ENCODE results near the gene CPA1. TPM values are rescaled to one million over a fixed set of nuclear protein-coding genes. Genes with fewer than 3 reads are reported as not detected.
A peak's percentile ranks its signal among the peaks of the same experiment; 100 is the strongest.
"Not testable (repeated sequence)": the region's sequence is repeated elsewhere in the genome, so short reads cannot be mapped to it uniquely, and the experiment has no call there.

The CPA1 gene
- total RNA-seq, 2 donors from 2014 or later: 0.29 TPM

GRCh38 chr7:130367836-130368746 lies 12.2 kb upstream of the CPA1 start:
- ATAC-seq: no peak
- no peak for DNase-seq
- intact Hi-C loops (cut with DNase I): no loop called here

DNA sequence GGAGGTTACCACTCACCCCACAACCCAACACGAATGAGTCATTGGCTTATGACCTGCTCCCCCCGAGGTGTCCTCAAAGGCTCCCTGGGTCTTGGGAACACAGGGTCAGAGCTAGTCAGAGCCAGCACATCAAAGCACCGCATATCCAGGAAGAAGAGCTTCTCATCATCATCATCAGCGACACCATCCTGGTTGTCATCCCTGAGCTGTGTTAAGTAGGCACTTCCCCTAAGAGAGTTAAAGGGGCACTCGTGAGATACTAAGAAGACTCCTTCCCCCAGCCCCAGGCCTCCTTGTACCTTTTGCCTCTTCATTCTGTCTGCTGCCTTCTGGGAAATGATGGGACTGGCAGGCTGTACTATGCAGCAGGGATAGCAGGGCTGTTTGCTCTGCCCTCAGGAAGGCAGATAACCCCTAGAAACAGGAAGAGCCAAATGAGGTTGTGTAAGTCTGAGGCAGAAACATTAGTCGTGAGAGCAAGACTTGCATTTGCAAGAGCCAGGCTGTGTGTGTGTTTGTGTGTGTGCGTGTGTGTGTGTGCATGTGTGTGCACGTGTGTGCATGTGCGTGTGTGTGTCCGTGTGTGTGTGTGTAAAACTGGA lies 11.1 kb upstream of the CPA1 start:
- peak; percentile 39 to 68 for ATAC-seq
- intact Hi-C loops (cut with DNase I): no loop called here
- DNase-seq: no peak

GRCh38 chr7:130369831-130370550 lies 10.3 kb upstream of the CPA1 start:
- intact Hi-C loops (cut with DNase I): no loop called here
- DNase-seq (no peak), ATAC-seq (no peak)

DNA sequence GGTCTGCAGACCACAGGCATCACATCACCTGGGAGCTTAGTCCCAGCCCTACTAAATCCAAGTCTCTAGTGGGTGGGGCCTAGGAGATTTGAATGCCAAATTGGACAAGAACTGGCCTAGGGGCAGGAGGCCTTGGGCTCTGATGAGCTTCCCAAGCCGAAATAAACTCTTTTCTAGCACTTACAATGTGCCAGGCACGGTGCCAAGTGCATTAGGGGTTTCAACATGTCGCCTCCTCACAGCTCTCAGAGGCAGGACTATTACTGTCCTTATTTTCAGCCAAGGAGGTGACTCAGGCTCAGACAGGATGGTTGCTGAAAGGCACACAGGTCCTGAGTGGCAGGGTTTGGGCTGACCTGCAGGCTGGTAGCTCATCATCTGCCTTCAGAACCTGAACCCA lies 9.2 kb upstream of the CPA1 start:
- intact Hi-C loops (cut with DNase I): no loop called here
- ATAC-seq (no peak), DNase-seq (peak; percentile 78)

DNA sequence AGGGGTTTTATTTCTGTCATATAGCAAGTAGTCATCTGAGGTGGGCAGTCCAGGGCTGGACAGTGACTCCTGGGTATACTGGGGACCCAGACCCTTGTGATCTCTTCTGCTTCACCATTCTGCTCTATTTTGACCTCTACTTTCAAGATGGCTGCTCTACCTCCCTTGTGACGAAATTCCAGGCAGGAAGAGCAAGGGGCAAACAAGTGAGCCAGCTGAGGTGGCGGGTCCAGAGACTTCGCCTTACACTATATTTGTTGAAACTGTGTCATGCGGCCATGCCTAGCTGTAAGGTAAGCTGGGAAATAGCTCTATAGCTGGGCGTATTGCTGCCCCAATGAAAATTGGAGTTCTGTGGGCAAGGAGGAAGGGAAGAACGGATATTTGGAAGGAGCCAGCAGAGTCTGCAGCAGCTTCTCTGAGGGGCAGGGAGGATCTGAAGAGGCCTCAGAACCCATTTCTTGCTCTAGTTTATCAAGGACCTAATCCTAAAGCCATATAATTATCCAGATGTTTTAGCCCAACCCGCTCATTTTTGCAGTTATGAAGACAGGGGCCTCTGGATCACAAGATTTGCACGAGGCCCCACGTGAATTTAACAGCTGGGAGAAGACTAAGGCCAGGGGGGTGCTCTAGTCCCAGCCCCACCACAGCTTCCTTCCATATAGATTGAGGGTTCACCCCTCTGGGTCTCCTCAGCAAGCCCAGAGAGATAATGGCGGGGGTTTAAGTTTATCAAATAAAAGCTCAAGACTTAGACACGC lies 7.7 kb upstream of the CPA1 start:
- intact Hi-C loops (cut with DNase I): no loop called here
- no peak for DNase-seq
- no peak for ATAC-seq

- no peak for ATAC-seq
- intact Hi-C loops (cut with DNase I): no loop called here
- no peak for DNase-seq
Observed at GRCh38 chr7:130374507-130374906, 5.8 kb upstream of the CPA1 start.

DNA sequence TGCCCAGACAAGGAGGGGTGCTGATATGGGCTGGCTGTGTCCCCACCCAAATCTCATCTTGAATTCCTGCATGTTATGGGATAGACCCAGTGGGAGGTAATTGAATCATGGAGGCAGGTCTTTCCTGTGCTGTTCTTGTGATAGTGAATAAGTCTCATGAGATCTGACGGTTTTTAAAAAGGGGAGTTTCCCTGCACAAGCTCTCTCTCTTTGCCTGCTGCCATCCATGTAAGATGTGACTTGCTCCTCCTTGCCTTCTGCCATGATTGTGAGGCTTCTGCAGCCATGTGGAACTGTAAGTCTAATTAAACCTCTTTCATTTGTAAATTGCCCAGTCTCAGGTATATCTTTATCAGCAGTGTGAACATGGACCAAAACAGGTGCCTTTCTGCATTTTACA lies 3.8 kb upstream of the CPA1 start:
- DNase-seq; ATAC-seq; intact Hi-C loops (cut with DNase I): not testable (repeated sequence)

GRCh38 chr7:130377178-130377577 lies 3.1 kb upstream of the CPA1 start:
- intact Hi-C loops (cut with DNase I): no loop called here
- ATAC-seq (no peak), DNase-seq (no peak)

- ATAC-seq (no peak), DNase-seq (no peak)
- intact Hi-C loops (cut with DNase I): no loop called here
Observed at GRCh38 chr7:130379019-130379418, 1.3 kb upstream of the CPA1 start.

DNA sequence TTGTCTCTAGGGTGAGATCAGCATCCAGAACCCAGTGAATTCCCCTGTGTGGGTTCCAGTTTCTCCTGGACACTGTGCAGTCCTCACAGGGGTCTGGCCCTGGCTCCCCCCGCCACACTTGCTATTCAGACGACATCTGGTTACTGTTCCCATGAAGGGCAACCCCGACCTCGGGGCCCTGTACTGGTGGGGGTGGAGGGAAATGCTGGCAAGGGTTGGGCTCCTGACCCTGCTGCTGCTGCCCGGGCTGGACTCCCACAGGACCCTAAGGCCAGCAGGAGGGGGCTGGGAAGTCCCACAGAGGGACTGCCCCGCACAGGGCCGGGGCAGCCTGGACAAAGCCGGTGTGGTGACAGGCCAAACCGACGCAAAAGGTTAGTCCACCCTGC lies 768 bp upstream of the CPA1 start:
- intact Hi-C loops (cut with DNase I): no loop called here
- DNase-seq: no peak
- peak; percentile 7 to 31 for ATAC-seq

DNA sequence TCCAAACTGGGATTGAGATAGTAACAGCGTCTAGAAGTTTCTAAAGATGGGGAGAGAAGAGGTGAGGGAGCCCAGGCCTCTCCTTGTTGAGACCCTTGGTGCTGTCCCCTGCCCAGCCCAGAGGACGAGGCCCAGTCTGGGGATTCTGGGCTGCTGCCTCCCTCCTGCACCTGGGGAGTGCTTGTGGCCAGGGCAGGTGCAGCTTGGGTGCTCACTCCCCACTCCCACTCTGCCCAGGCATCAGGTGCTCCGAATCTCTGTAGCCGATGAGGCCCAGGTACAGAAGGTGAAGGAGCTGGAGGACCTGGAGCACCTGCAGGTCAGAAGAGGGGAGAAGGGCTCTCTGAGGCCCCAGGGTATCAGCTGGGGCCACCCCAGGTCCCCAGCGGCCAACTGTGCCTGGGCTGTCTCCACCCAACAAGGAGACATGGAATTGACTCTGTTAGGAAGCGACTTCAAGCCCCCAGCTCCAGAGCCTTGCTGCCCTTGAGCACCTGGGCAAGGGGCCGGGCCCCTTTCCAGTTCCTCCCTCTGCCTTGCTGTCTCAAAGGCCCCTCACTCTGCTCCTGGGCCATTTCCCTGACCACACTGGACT lies 664 bp downstream of the CPA1 start:
- no peak for ATAC-seq
- intact Hi-C loops (cut with DNase I): no loop called here
- no peak for DNase-seq

DNA sequence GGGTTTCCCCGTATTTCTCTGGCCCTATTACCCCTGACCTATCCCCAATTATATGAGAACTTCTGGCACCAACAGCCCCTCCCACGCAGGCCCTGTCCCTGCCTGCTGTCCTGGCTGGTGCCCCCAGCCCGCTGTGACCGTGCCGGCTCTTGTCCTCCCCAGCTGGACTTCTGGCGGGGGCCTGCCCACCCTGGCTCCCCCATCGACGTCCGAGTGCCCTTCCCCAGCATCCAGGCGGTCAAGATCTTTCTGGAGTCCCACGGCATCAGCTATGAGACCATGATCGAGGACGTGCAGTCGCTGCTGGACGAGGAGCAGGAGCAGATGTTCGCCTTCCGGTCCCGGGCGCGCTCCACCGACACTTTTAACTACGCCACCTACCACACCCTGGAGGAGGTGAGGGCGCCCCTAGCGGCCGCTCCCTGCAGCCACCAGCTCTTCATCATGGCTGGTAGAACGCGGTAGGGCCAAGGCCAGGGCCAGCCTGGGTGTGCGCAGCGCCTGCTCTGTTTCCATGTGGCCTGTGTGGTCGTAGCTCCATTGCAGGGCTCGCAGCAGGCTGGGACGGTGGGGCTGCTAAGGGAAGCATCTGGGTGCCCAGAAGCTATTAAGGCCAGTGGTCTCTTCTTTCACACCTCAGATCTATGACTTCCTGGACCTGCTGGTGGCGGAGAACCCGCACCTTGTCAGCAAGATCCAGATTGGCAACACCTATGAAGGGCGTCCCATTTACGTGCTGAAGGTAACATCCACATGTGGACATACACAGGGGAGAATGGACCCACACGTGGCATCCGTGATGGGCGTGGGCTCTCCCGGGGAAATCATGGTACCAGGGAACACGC lies 1.4 kb downstream of the CPA1 start:
- ATAC-seq (no peak), DNase-seq (no peak)
- intact Hi-C loops (cut with DNase I): no loop called here

DNA sequence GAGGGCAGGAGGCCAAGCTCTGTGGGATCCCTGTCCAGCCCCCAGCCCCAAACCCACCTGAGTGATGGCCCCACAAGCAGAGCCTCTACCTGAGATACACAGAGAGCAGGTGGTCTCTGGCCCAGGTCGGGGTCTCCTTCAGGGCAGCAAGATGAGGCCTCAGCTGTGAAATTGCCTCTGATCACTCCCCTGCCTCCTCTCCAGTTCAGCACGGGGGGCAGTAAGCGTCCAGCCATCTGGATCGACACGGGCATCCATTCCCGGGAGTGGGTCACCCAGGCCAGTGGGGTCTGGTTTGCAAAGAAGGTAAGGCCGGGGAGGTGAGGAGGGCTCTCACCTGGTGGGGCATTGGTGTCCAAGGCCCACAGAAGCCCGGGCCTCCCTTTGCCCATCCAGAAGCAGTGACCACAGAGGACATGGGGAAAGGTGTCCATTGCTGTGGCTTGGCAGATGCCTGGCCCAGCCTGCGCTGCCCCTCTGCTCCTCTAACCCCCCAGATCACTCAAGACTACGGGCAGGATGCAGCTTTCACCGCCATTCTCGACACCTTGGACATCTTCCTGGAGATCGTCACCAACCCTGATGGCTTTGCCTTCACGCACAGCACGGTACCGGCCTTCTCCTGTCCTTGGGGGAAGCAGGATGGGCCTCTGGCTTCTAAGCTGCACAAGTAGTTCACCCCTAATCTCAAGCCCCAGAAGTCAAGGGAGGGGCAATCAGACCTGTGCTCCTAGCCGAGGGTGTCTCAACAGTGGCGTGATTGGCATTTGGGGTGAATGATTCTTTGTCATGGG lies 3.1 kb downstream of the CPA1 start:
- ATAC-seq: no peak
- DNase-seq: no peak
- intact Hi-C loops (cut with DNase I): no loop called here

DNA sequence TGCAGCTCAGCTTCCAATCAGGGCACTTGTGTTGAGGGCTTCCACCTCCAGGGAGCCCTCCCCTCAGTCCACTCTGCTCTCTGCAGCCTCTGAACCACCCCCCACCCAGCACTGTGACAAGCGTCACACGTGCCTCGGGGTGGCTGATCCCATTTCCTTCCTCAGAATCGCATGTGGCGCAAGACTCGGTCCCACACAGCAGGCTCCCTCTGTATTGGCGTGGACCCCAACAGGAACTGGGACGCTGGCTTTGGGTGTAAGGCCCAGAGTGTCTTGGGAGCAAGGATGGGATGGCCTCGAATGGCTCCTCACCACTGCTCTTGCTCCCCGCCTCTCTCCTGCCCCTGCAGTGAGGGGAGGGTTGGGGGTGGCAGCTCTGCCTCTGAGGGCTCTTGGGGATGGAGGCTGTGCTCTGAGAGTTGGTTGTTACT lies 4.1 kb downstream of the CPA1 start:
- ATAC-seq (no peak), DNase-seq (no peak)
- intact Hi-C loops (cut with DNase I): no loop called here

GRCh38 chr7:130384841-130385599 lies 4.7 kb downstream of the CPA1 start:
- no peak for DNase-seq
- no peak for ATAC-seq
- intact Hi-C loops (cut with DNase I): no loop called here

DNA sequence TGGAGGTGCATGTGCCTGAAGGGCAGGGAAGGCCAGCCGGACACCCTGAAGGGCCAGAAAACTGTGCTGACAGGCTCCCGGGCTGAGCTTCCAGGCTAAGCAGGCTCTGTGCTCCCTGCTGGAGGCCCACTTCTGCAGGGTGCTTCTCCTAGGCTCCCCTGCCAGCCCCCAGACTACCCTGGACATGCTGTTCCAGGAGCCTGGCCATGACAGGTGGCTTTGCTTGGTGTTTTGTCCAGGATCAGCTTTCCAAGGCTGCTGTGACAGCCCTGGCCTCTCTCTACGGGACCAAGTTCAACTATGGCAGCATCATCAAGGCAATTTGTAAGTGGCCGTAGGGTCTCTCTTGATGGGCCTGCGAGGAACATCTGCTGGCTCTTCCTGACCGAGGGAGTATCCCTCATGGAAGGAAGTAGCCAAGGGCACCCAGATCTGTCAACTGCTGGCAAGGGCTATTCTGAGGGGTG lies 5.3 kb downstream of the CPA1 start:
- no peak for ATAC-seq
- intact Hi-C loops (cut with DNase I): no loop called here
- DNase-seq: no peak

DNA sequence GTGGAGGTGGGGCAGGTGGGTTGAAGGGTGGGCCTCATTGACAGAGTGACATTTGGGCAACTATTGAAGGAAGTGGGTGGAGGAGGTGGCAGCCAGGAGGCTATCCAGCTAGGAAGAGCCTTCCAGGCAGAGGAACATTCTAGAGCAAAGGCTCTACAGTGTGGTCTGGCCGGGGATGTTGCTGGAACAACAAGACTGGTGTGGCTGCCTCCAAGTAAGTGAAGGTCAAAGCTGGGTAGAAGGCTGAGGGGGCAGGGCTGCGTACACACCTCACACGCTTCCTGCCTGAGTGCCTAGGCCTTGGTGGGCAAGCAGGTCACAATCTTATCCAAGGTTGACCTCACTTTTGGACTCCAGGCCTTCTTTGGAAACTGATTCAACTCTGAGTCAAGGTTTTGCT lies 6.6 kb downstream of the CPA1 start:
- intact Hi-C loops (cut with DNase I): no loop called here
- peak in 1 of 2 donors; percentile 63 for ATAC-seq
- DNase-seq: no peak

Data from left cardiac atrium (tissue), 4 donors.